Progenitor cell of endocrine pancreas (in vitro differentiated cells): ENCODE measurements around the gene DCTN3. TPM values are rescaled to one million over a fixed set of nuclear protein-coding genes. Genes with fewer than 3 reads are reported as not detected.

Experiments used
- DNase-seq: peaks from one replicate; pipeline ENCODE4 v3.0.0; 2021; ENCODE audit warnings: low spot score; ENCODE audit not compliant: unreplicated experiment
- H3K27ac Mint-ChIP-seq: 2 replicates; pipeline ENCODE4 v1.8.0; 2021; ENCODE audit warnings: mild to moderate bottlenecking, moderate library complexity, mixed read lengths
- H3K27me3 Mint-ChIP-seq: 2 replicates; pipeline ENCODE4 v1.8.0; 2021; ENCODE audit warnings: mixed read lengths
- H3K36me3 Mint-ChIP-seq: 2 replicates; pipeline ENCODE4 v1.8.0; 2022; ENCODE audit warnings: mixed read lengths; ENCODE audit not compliant: insufficient read depth
- H3K4me1 Mint-ChIP-seq: 2 replicates; pipeline ENCODE4 v1.8.0; 2021; ENCODE audit warnings: low read depth, mixed read lengths
- H3K4me3 Mint-ChIP-seq: 2 replicates; pipeline ENCODE4 v1.8.0; 2021; ENCODE audit warnings: low read depth, mild to moderate bottlenecking, moderate library complexity, mixed read lengths
- H3K9me3 Mint-ChIP-seq: 2 replicates; pipeline ENCODE4 v1.8.0; 2021; ENCODE audit warnings: low read depth, mixed read lengths
- CTCF ChIP-seq: fragments of 200-600 bp; sonication (generic); IDR thresholded peaks from one replicate; pipeline ENCODE4 v1.5.0; 2021; ENCODE audit warnings: antibody characterized with exemption, mild to moderate bottlenecking; ENCODE audit not compliant: unreplicated experiment
- total RNA-seq: library from RNA; stranded (reverse); gene quantifications from 2 replicates; pipeline ENCODE4 v1.2.1, GENCODE V29; 2021

Gene DCTN3
- total RNA-seq, 1 donor from 2014 or later, result 101 TPM

GRCh38 chr9:34633166-34633565 is 12.9 kb upstream of the DCTN3 start:
- no peaks in the 10 kb centered on the region for H3K9me3 Mint-ChIP-seq
- no peak for DNase-seq
- peaks cover 5% of the 10 kb centered on the region for H3K36me3 Mint-ChIP-seq
- peaks cover 27% of the 10 kb centered on the region for H3K27me3 Mint-ChIP-seq
- TF ChIP-seq CTCF, result no peak
- H3K27ac Mint-ChIP-seq, result no peak overlapping the region
- H3K4me1 Mint-ChIP-seq, result peaks cover 25% of the 10 kb centered on the region
- H3K4me3 Mint-ChIP-seq, result no peak overlapping the region

- peaks cover 30% of the 10 kb centered on the region for H3K4me1 Mint-ChIP-seq
- H3K9me3 Mint-ChIP-seq, result no peaks in the 10 kb centered on the region
- peak overlapping the region; percentile 48 for H3K4me3 Mint-ChIP-seq
- no peak for DNase-seq
- peaks cover 37% of the 10 kb centered on the region for H3K27me3 Mint-ChIP-seq
- TF ChIP-seq CTCF, result no peak
- H3K36me3 Mint-ChIP-seq, result peaks cover 5% of the 10 kb centered on the region
- H3K27ac Mint-ChIP-seq, result peak overlapping the region; percentile 83
These were observed 10.3 kb upstream of the DCTN3 start for GRCh38 chr9:34630402-34631154.

DNA sequence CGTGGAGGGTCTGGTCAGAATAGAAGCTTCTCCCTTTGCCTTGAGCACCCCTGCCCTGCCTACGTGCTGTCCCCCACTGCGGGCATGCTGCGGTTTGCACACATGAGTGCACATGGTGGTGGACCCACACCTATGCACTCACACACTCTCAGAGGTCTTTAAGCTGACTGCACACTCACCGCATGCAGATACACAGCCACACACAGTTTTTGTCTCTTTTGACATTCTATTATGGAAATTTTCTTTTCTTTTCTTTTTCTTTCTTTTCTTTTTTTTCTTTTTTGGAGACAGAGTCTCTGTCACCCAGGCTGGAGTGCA is 9.2 kb upstream of the DCTN3 start:
- no peak overlapping the region for H3K27ac Mint-ChIP-seq
- H3K9me3 Mint-ChIP-seq, result no peaks in the 10 kb centered on the region
- peak overlapping the region; percentile 75 for H3K4me3 Mint-ChIP-seq
- DNase-seq, result no peak
- peaks cover 1% of the 10 kb centered on the region for H3K36me3 Mint-ChIP-seq
- no peak for TF ChIP-seq CTCF
- H3K4me1 Mint-ChIP-seq, result peaks cover 33% of the 10 kb centered on the region
- H3K27me3 Mint-ChIP-seq, result peaks cover 37% of the 10 kb centered on the region

DNA sequence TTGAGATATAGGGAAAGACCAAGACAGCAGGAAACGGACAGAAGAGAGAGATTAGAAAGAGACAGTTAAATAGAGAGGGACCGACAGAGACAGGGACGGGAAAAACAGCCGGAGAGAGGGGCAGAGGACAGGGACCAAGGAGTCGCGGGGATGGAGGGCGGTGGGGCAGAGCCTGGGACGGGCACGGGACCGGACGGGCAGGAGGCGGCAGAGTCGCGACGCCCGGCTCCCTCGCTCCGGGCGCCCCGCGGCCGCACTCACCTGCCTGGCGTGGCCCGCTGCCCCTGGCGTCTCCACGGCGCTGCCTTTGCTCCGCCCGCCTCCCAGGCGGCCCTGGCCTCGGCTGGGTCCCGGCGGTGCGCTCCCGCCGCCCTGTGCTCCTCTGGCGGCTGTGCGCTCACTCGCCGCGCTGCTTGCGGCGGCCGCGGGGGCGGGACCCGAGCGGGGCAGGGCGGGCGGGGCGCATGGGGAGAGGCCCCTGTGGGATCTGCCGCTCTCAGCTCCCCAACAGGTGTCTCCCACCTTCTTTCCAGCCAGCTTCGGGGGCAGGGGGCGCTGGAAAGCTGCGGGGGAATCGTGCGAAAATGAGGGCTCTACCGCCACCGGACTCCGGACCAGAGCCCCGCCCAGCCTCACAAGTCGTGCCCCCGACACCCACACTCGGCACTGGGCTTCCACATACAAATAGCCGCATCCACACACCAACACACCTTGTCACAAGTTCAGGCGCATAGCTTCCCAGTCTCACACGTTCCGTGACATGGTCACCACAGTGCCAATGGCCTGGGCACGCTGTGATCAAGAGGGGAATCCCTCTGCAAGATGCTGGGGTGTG is 8.6 kb upstream of the DCTN3 start, which contains the start of gene ARID3C:
Gene ARID3C (minus strand): TSS at position 411 of the 835 bp plus-strand sequence. CDS start 1,052 bp downstream, outside the sequence.
- H3K27ac Mint-ChIP-seq, result peak within 1 kb of the TSS; percentile 75
- H3K4me1 Mint-ChIP-seq, result peaks cover 34% of the 10 kb centered on the region
- H3K27me3 Mint-ChIP-seq, result peaks cover 37% of the 10 kb centered on the region
- H3K9me3 Mint-ChIP-seq, result no peaks in the 10 kb centered on the region
- H3K4me3 Mint-ChIP-seq, result peak within 1 kb of the TSS; percentile 77
- peaks cover under 1% of the 10 kb centered on the region for H3K36me3 Mint-ChIP-seq
- DNase-seq, result peak; percentile 50
- TF ChIP-seq CTCF, result no peak
